Calu3 (cell line): ENCODE results near the gene ASIC2. TPM values are rescaled to one million over a fixed set of nuclear protein-coding genes. Genes with fewer than 3 reads are reported as not detected.
A peak's percentile ranks its signal among the peaks of the same experiment; 100 is the strongest.

Experiments
- BruUV-seq: library from RNA; stranded (reverse); fragments of 400-500 nt; replicated peaks from 2 replicates; lab custom pipeline; 2021; lab: Mats Ljungman, UMichigan
- CTCF ChIA-PET: fragments of 300-600 bp; sonication (Branson Sonifier 250); formaldehyde crosslinking; loops from one replicate; lab custom pipeline; 2022; ENCODE audit warnings: antibody characterized with exemption; lab: Charles Lee
- DNase-seq: peaks from one replicate; pipeline ENCODE4 v3.0.0; 2022
- H3K27ac Mint-ChIP-seq: one replicate; pipeline ENCODE4 v1.8.0; 2022; ENCODE audit warnings: mixed read lengths; ENCODE audit not compliant: unreplicated experiment
- H3K27me3 Mint-ChIP-seq: one replicate; pipeline ENCODE4 v1.8.0; 2022; ENCODE audit warnings: mixed read lengths; ENCODE audit not compliant: unreplicated experiment
- H3K36me3 Mint-ChIP-seq: one replicate; pipeline ENCODE4 v1.8.0; 2022; ENCODE audit warnings: mild to moderate bottlenecking, moderate library complexity, mixed read lengths; ENCODE audit not compliant: insufficient read depth, unreplicated experiment
- H3K4me1 Mint-ChIP-seq: one replicate; pipeline ENCODE4 v1.8.0; 2022; ENCODE audit warnings: mild to moderate bottlenecking, low read depth, mixed read lengths; ENCODE audit not compliant: unreplicated experiment
- H3K4me3 Mint-ChIP-seq: one replicate; pipeline ENCODE4 v1.8.0; 2022; ENCODE audit warnings: mild to moderate bottlenecking, low read depth, moderate library complexity, mixed read lengths; ENCODE audit not compliant: unreplicated experiment
- H3K9me3 Mint-ChIP-seq: one replicate; pipeline ENCODE4 v1.8.0; 2022; ENCODE audit warnings: low read depth, mixed read lengths; ENCODE audit not compliant: unreplicated experiment
- CTCF ChIP-seq: fragments of 200-600 bp; IDR thresholded peaks from one replicate; pipeline ENCODE4 v1.8.0; 2022; ENCODE audit warnings: antibody characterized with exemption; ENCODE audit not compliant: unreplicated experiment
- intact Hi-C: fragments of 100-400 bp; cut with micrococcal nuclease; formaldehyde crosslinking; loops from one replicate; pipeline ENCODE4 v1.10.0; 2022; ENCODE audit not compliant: unreplicated experiment
- total RNA-seq: library from RNA; stranded (reverse); gene quantifications from 2 replicates; pipeline ENCODE4 v1.2.3, GENCODE V29; 2022

ASIC2 gene
- total RNA-seq, 1 experiment from 2014 or later, result not detected

- CTCF ChIA-PET, result no interaction called here
Measured at GRCh38 chr17:33009636-33010035, 283.5 kb downstream of the ASIC2 start.

DNA sequence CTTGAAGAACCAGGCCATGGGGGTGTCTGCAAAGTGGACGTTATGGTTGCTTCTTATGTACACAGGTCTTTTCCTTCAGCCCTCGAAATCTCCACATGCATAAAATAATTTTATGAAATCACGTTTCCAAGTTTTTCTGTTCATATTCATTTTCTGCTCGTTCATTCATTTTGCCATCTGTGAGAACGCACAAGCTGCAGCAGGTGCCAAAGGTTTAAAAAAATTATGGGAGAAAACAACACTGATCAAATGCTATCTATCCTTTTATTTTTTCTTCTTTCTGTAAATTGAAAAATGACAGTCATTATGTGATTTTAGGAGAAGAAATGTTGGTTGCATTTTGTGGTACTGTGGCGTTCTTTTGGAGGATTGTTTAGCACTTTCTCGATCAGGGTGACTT lies 285.9 kb downstream of the ASIC2 start:
- H3K4me1 Mint-ChIP-seq, result peaks cover 3% of the 10 kb centered on the region

More at GRCh38 chr17:33009636-33010035, 283.5 kb downstream of the ASIC2 start:
- BruUV-seq, result no TSS peak
- Mint-ChIP-seq H3K36me3 (peaks cover under 1% of the 10 kb centered on the region), H3K27me3 (peaks cover 31% of the 10 kb centered on the region), H3K4me3 (no peak overlapping the region), H3K4me1 (peaks cover 15% of the 10 kb centered on the region), H3K9me3 (no peaks in the 10 kb centered on the region), H3K27ac (no peak overlapping the region)
- no peak for TF ChIP-seq CTCF
- no peak for DNase-seq
- intact Hi-C loops, result no loop called here

DNA sequence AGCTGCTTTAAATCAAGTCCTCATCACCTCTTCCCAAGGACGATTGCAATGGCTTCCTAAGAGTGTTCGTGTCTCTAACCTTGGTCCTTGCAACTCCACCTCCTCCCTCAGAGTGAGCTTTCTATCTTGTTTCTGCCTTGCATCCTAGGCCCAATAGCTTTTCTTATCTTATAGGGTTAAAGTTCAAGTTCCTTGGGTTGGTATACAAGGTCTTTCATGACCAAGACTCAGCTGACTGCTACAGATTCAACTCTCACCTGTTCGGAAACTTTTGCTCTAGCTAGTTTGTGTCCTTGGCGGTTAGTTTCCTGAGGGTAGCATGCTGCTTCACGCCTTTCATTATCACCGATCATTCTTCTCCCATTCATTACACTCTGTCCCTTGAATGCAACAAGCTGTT lies 290.8 kb downstream of the ASIC2 start:
- no peaks in the 10 kb centered on the region for H3K36me3 Mint-ChIP-seq
- H3K27ac Mint-ChIP-seq, result no peak overlapping the region
- H3K4me3 Mint-ChIP-seq, result no peak overlapping the region
- no peak for TF ChIP-seq CTCF
- peaks cover 50% of the 10 kb centered on the region for H3K27me3 Mint-ChIP-seq
- BruUV-seq, result no TSS peak
- CTCF ChIA-PET, result interaction anchor here (0.7 kb wide), 1 partner anchor 542 kb away, joined by 3 read pairs; no protein-coding TSS in a partner anchor
- H3K9me3 Mint-ChIP-seq, result no peaks in the 10 kb centered on the region
- H3K4me1 Mint-ChIP-seq, result peaks cover 8% of the 10 kb centered on the region
- intact Hi-C loops, result no loop called here
- no peak for DNase-seq

More for the DNA sequence above, 285.9 kb downstream of the ASIC2 start:
- Mint-ChIP-seq H3K36me3 (no peaks in the 10 kb centered on the region), H3K9me3 (no peaks in the 10 kb centered on the region), H3K4me3 (no peak overlapping the region), H3K27me3 (peaks cover 48% of the 10 kb centered on the region), H3K27ac (no peak overlapping the region)
- TF ChIP-seq CTCF, result no peak
- intact Hi-C loops, result no loop called here
- BruUV-seq, result no TSS peak
- CTCF ChIA-PET, result no interaction called here
- no peak for DNase-seq

DNA sequence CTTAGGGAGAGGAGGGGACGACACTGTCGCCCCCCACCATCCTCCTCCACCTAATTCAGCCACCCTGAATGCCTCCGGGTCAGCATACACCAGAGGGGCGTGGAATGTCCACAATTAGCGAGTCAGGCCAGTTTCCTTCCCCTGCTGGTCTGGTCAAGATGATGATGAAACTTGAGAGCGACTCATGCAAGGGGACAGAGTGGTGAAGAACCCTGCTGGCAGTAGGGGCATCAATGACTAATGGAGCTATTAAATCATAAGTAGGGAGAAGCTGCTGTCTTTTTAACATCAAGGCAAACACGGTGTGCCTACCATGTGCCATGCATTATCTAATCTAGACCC lies 294.2 kb downstream of the ASIC2 start:
- no peak for TF ChIP-seq CTCF
- intact Hi-C loops, result loop anchor here (2.0 kb wide), 1 partner anchor 216 kb away; no protein-coding TSS in a partner anchor
- H3K4me3 Mint-ChIP-seq, result peak overlapping the region; percentile 28
- H3K4me1 Mint-ChIP-seq, result peaks cover 8% of the 10 kb centered on the region
- no peaks in the 10 kb centered on the region for H3K36me3 Mint-ChIP-seq
- no peaks in the 10 kb centered on the region for H3K9me3 Mint-ChIP-seq
- DNase-seq, result no peak
- H3K27ac Mint-ChIP-seq, result no peak overlapping the region
- H3K27me3 Mint-ChIP-seq, result peaks cover 33% of the 10 kb centered on the region
- CTCF ChIA-PET, result interaction anchor here (1.2 to 1.8 kb wide), 4 partner anchors 57 to 215 kb away, joined by 3 to 10 read pairs (median 5); partner anchors contain the start of gene MYO1D
- BruUV-seq, result no TSS peak
